Superior temporal gyrus (tissue), 1 donor: ENCODE measurements around the gene ZFYVE16.
"Not testable (repeated sequence)": the region's sequence is repeated elsewhere in the genome, so short reads cannot be mapped to it uniquely, and the experiment has no call there.

ENCODE experiments used
- DNase-seq: peaks from one replicate; pipeline ENCODE4 v3.0.0-alpha.2; 2016; ENCODE audit errors: extremely low spot score

Gene ZFYVE16

GRCh38 chr5:80407735-80408483 is at the start of gene ZFYVE16:
Gene ZFYVE16, plus strand, starts transcription at chr5:80408064. Its CDS starts 26,084 bp downstream, at chr5:80434148.
- DNase-seq: peak; percentile 99

DNA sequence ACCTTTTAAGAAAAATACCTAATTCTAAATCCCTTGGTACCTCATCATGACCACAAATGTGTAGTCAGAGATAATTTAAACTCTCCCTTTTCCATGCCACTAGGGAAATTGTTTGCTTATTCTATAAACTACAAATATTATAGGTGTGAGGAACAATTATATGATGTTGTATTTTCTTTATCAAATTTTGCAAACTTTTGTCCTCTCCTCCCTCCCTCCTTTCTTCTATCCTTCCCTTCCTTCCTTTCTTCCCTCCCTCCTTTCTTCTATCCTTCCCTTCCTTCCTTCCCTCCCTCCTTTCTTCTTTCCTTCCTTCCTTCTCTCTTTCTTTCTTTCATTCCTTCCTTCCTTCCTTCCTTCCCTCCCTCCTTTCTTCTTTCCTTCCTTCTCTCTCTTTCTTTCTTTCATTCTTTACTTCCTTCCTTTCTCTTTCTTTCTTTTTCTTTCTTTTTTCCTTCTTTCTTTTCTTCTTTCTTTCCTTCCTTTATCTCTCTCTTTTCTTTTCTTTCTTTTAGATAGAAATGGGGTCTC is 46.9 kb upstream of the ZFYVE16 start:
- no peak for DNase-seq

DNA sequence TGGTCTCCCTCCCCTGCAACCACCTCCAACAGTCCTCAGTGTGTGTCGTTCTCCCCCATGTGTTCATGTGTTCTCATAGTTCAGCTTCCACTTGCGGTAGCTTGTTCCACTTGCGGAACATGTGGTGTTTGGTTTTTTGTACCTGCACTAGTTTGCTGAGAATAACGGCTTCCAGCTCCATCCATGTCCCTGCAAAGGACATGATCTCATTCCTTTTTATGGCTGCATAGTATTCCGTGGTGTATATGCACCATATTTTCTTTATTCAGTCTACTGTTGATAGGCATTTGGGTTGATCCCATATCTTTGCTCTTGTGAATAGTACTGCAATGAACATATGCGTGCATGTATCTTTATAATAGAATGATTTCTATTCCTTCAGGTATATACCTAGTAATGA is 43.0 kb upstream of the ZFYVE16 start:
- DNase-seq: no peak

- peak; percentile 66 for DNase-seq
Observed at GRCh38 chr5:80368661-80369480, 39.0 kb upstream of the ZFYVE16 start.

GRCh38 chr5:80369521-80369920 is 38.3 kb upstream of the ZFYVE16 start:
- peak; percentile 70 for DNase-seq

GRCh38 chr5:80370390-80370789 is 37.5 kb upstream of the ZFYVE16 start:
- DNase-seq: no peak

GRCh38 chr5:80372780-80373179 is 35.1 kb upstream of the ZFYVE16 start:
- DNase-seq: peak; percentile 90

GRCh38 chr5:80374188-80374587 is 33.7 kb upstream of the ZFYVE16 start:
- no peak for DNase-seq

- DNase-seq: no peak
Observed at GRCh38 chr5:80376557-80376956, 31.3 kb upstream of the ZFYVE16 start.

DNA sequence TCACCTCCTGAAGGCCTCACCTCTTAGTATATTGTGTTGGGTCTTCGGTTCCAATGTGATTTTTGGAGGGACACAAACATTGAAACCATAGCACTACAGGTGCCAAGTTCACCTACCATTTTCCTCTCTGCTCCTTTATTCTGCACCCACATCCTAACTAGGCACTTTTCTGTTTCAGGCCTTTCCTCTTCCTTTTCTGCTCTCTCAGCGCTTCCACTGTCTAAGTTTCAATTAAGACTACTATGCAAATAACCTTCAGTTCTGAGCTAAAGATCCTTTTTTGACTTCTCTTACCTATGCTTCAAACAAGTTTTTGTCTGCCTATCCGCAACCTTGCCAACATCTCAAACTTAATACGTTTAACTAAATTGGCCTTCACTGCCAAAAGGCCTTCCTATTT is 25.4 kb upstream of the ZFYVE16 start:
- no peak for DNase-seq

GRCh38 chr5:80387063-80387768 is 20.6 kb upstream of the ZFYVE16 start:
- no peak for DNase-seq

GRCh38 chr5:80389580-80389979 is 18.3 kb upstream of the ZFYVE16 start:
- DNase-seq: no peak

DNA sequence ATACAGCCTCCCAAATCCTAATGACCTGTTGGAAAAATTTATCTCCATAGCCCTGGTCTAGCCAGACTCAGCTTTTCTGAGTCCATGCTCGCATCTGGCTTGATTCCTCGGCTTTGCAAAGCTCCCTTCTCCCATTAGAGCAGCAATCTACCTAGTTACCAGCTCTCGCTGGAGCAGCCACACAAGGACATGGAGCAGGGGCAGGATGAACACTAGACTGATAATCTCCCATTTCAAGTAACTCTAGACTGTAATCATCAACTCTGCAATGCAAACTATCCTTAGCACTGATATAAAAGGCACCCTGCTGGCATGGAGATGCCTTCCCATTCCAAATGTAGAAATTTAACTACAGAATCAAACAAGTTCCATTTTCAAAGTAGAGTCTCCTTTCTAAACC is 17.5 kb upstream of the ZFYVE16 start:
- DNase-seq: not testable (repeated sequence)

DNA sequence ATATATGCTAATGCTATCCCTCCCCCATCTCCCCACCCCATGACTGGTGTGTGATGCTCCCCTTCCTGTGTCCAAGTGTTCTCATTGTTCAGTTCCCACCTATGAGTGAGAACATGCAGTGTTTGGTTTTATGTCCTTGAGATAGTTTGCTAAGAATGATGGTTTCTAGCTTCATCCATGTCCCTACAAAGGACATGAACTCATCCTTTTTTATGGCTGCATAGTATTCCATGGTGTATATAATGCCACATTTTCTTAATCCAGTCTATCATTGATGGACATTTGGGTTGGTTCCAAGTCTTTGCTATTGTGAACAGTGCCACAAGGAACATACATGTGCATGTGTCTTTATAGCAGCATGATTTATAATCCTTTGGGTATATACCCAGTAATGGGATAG is 16.6 kb upstream of the ZFYVE16 start:
- not testable (repeated sequence) for DNase-seq

DNA sequence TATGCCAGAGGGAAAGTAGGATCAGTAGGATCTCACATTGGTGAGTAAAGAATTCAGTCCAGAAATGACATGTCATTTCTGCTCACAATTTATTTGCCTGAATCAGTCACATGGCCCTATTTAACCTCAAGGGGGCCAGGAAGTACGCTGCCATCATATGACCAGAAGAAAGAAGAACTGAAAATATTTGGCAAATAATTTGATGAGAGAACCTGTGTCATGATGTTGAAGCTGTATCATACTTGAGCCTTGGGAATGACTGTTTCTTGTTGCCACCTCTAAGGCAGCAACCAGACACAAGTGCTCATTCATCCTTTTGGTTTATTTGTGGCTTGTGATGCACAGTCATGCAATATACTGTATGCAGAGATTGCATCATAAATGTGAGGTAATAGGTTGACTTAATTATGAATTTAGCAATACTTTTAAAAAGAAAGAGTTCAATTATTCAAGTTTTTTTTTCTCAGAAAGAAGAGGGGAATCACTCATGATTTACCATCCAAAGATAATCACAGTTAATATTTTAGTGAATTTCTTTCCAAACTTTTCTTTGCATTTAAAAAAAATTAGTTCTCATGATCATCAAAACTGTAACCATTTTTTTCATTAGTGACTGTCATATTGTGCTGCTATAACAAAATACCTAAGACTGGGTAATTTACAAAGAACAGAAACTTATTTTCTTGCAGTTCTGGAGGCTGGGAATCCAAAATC is 8.2 kb upstream of the ZFYVE16 start:
- no peak for DNase-seq

DNA sequence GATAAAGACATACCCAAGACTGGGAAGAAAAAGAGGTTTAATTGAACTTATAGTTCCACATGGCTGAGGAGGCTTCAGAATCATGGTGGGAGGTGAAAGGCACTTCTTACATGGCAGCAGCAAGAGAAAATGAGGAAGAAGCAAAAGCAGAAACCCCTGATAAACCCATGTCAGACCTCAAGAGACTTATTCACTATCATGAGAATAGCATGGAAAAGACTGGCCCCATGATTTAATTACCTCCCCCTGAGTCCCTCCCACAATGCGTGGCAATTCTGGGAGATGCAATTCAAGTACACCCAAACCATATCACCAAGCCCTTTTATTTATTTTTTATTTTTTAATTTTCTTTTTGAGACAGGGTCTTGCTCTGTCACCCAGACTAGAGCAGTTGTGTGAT is 7.5 kb upstream of the ZFYVE16 start:
- not testable (repeated sequence) for DNase-seq

DNA sequence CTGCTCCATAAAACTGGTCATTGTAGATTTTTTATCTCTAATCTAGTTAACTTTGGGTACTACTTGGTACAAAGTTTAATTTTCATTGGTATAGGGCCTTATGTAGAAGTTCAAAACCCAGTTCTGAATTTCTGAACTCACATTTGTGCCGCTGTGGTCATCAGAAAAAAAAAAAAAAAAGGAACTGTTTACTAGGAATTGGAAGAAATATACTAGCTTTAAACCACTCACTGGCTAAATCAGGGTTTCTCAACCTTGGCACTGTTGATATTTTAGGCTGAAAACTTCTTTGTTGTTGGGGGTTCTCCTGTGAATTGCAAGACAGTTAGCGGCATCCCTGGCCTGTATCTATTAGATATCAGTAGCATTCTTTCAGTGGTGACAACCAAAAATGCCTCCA is 4.1 kb upstream of the ZFYVE16 start:
- DNase-seq: no peak

- peak; percentile 44 for DNase-seq
Observed at GRCh38 chr5:80406980-80407734, 707 bp upstream of the ZFYVE16 start.

- DNase-seq: peak; percentile 79
Observed at GRCh38 chr5:80408484-80409366, 861 bp downstream of the ZFYVE16 start.
